Esophagus muscularis mucosa (tissue), 4 donors: Measurements from ENCODE around the gene ANXA2.

Source experiments
- CTCF ChIP-seq, 3 experiments: fragments of 200-600 bp in 2 of 3; fragments of 450-650 bp in 1 of 3; sonication (generic) in 2 of 3; IDR thresholded peaks; one replicate each; pipeline ENCODE4 v1.5.1; 2017 to 2019; ENCODE audit warnings: antibody characterized with exemption in 3 of 3, mild to moderate bottlenecking in 2 of 3, moderate library complexity in 1 of 3
- EP300 ChIP-seq: sonication (generic); formaldehyde crosslinking; IDR thresholded peaks from one replicate; pipeline ENCODE4 v1.6.1; 2017; ENCODE audit warnings: antibody characterized with exemption
- POLR2A ChIP-seq: fragments of 450-650 bp; IDR thresholded peaks from one replicate; pipeline ENCODE4 v1.6.1; 2017; ENCODE audit warnings: antibody characterized with exemption, moderate library complexity, mild to moderate bottlenecking, low read depth
- POLR2AphosphoS5 ChIP-seq, 2 donors: sonication (generic); formaldehyde crosslinking; IDR thresholded peaks; one replicate each; pipeline ENCODE4 v1.6.1; 2017; ENCODE audit warnings: antibody characterized with exemption in 2 of 2

GRCh38 chr15:60372227-60372626 is 25.6 kb downstream of the ANXA2 start:
- TF ChIP-seq CTCF (IDR thresholded peaks at IDR 0.05) (no peak), EP300 (no peak), POLR2A (no peak), POLR2AphosphoS5 (IDR thresholded peaks at IDR 0.05) (no peak)
